ENCODE data around the gene PKHD1. TPM values are rescaled to one million over a fixed set of nuclear protein-coding genes. Genes with fewer than 3 reads are reported as not detected.

Gene PKHD1
- total and polyA plus RNA-seq, 2 of the 8 experiments (the other 6 are each of a cell fraction or from before 2014, with no cell fraction given): 0.06 to 0.09 TPM

GRCh38 chr6:51965222-51965801 lies 122.1 kb downstream of the PKHD1 start:
- H3K23me2 ChIP-seq (ENCODE audit: low read depth, low read length): no peaks in the 10 kb centered on the region
- H4K8ac ChIP-seq (ENCODE audit: extremely low read depth, insufficient read depth, low read length): no peak overlapping the region
- ChIA-PET CTCF (ENCODE audit: partially characterized antibody) (interaction anchor here (0.7 to 2.9 kb wide), 8 partner anchors 19 to 213 kb away, joined by 3 to 9 read pairs (median 4); no protein-coding TSS in a partner anchor), POLR2A (ENCODE audit: partially characterized antibody) (no interaction called here)
- no peak overlapping the region for H2AFZ ChIP-seq (ENCODE audit: low read length)
- H3K27me3 ChIP-seq (replicated peaks in 1 of 4; ENCODE audit: control insufficient read depth in 3 of 4, extremely low read depth in 1 of 4, insufficient read depth in 3 of 4, low read length in 3 of 4): no peaks in the 10 kb centered on the region
- H2BK12ac ChIP-seq (ENCODE audit: low read depth, low read length): no peak overlapping the region
- H3K79me2 ChIP-seq (ENCODE audit: control insufficient read depth in 1 of 2, insufficient read depth in 2 of 2, low read length in 2 of 2): no peaks in the 10 kb centered on the region
- no peak overlapping the region for H2BK20ac ChIP-seq (ENCODE audit: low read length)
- no peak overlapping the region for H3K56ac ChIP-seq (replicated peaks; ENCODE audit: insufficient read length, low read depth, low read length)
- H3K36me3 ChIP-seq (ENCODE audit: control insufficient read depth in 2 of 4, insufficient read depth in 4 of 4, low read length in 3 of 4): no peaks in the 10 kb centered on the region
- H3K4me3 ChIP-seq (ENCODE audit: extremely low read depth in 1 of 4, insufficient read depth in 2 of 4, low read depth in 3 of 4, low read length in 4 of 4): no peak overlapping the region
- H2BK15ac ChIP-seq (ENCODE audit: low read length): no peak overlapping the region
- H3K79me1 ChIP-seq (ENCODE audit: low read depth, low read length): no peaks in the 10 kb centered on the region
- no peak overlapping the region for H3K4me2 ChIP-seq (ENCODE audit: insufficient read depth in 1 of 2, low read depth in 2 of 2, low read length in 2 of 2)
- no peak overlapping the region for H3K27ac ChIP-seq (ENCODE audit: low read depth, low read length)
- WGBS, 2 experiments (ENCODE audit: extremely low coverage in 1 of 2, insufficient coverage in 1 of 2, insufficient read length in 1 of 2, insufficient replicate concordance in 2 of 2, low coverage in 1 of 2, low lambda C conversion rate in 2 of 2, missing lambda C conversion rate in 1 of 2): 92% methylated on average over 3 of the region's 3 CpGs; no CpG with 5 or more reads in 1 of the 2 experiments
- no peak overlapping the region for H3K23ac ChIP-seq (ENCODE audit: insufficient read length)
- H3K4ac ChIP-seq (replicated peaks; ENCODE audit: insufficient read length, low read depth, low read length): no peak overlapping the region
- H2BK5ac ChIP-seq (ENCODE audit: low read depth, low read length): no peak overlapping the region
- H3K4me1 ChIP-seq (replicated peaks in 1 of 4; ENCODE audit: control insufficient read depth in 3 of 4, insufficient read depth in 4 of 4, low read length in 3 of 4): no peaks in the 10 kb centered on the region
- DNase-seq (ENCODE audit: low read depth in 1 of 2, low spot score in 2 of 2) (no peak), FAIRE-seq (no peak)
- no peak for TF ChIP-seq KDM1A (IDR thresholded peaks at IDR 0.05; ENCODE audit: borderline replicate concordance, low read length)
- TF ChIP-seq CHD2 (IDR thresholded peaks at IDR 0.05; ENCODE audit: low read length): no peak
- TF ChIP-seq RXRA (IDR thresholded peaks at IDR 0.05; ENCODE audit: insufficient read depth, low read depth, low read length): no peak
- TF ChIP-seq NRF1 (IDR thresholded peaks at IDR 0.05; ENCODE audit: low read depth, low read length): no peak
- TF ChIP-seq SUZ12 (IDR thresholded peaks at IDR 0.05; ENCODE audit: low read length): no peak
- TF ChIP-seq YY1 (IDR thresholded peaks at IDR 0.05; ENCODE audit: low read depth, low read length): no peak
- no peak for TF ChIP-seq SIN3A (conservative IDR thresholded peaks at IDR 0.05 in 1 of 2, IDR thresholded peaks at IDR 0.05 in 1 of 2; ENCODE audit: low read depth in 1 of 2, low read length in 2 of 2)
- TF ChIP-seq TAF7 (optimal IDR thresholded peaks at IDR 0.05; ENCODE audit: borderline replicate concordance, low read depth, low read length): no peak
- H3K14ac ChIP-seq (ENCODE audit: insufficient read length): no peak overlapping the region
- H2AK5ac ChIP-seq (ENCODE audit: low read depth, low read length): no peak overlapping the region
- H3K18ac ChIP-seq (ENCODE audit: extremely low read depth, low read length): no peak overlapping the region
- no peak overlapping the region for H2BK120ac ChIP-seq (replicated peaks; ENCODE audit: low read depth, low read length)
- no peaks in the 10 kb centered on the region for H4K20me1 ChIP-seq (replicated peaks in 1 of 2; ENCODE audit: control insufficient read depth in 1 of 2, insufficient read depth in 2 of 2, low read length in 2 of 2)
- no peak overlapping the region for H4K5ac ChIP-seq (ENCODE audit: insufficient read length, low read depth, low read length)
- no peak overlapping the region for H4K91ac ChIP-seq (replicated peaks; ENCODE audit: insufficient read length, low read length)
- no peak overlapping the region for H3K9ac ChIP-seq (replicated peaks in 1 of 4; ENCODE audit: extremely low read depth in 1 of 4, low read depth in 3 of 4, low read length in 3 of 4)
- no peaks in the 10 kb centered on the region; a peak in 1 of 4 replicates for H3K9me3 ChIP-seq (ENCODE audit: insufficient read depth in 2 of 2, low read depth in 1 of 2, low read length in 1 of 2)

Data from H1 (cell line).